Measurements from ENCODE around the gene SDK1.

The SDK1 gene

DNA sequence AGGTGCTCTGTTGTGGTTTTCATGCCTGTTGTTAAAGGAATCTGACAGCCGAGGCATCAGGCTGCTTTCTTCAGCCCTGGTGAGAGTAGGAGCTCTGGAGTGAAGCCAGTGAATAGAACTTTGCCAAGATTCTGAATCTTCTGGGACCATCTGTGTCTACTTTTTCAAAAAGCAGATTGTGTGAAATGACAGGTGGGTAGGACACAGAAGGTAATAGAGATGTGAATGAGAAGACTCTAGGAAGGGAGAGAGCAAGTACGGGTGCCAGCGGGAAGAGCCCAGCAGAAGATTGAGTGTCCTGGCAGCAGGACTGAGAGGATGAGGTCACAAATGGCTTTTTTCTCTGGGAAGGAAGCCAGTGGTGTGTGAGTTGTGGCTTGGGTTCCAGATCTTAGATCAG lies 429.2 kb downstream of the SDK1 start:
- H3K4me3 ChIP-seq (ENCODE audit: low read length) = no peak overlapping the region
- TF ChIP-seq, protein P1, sequence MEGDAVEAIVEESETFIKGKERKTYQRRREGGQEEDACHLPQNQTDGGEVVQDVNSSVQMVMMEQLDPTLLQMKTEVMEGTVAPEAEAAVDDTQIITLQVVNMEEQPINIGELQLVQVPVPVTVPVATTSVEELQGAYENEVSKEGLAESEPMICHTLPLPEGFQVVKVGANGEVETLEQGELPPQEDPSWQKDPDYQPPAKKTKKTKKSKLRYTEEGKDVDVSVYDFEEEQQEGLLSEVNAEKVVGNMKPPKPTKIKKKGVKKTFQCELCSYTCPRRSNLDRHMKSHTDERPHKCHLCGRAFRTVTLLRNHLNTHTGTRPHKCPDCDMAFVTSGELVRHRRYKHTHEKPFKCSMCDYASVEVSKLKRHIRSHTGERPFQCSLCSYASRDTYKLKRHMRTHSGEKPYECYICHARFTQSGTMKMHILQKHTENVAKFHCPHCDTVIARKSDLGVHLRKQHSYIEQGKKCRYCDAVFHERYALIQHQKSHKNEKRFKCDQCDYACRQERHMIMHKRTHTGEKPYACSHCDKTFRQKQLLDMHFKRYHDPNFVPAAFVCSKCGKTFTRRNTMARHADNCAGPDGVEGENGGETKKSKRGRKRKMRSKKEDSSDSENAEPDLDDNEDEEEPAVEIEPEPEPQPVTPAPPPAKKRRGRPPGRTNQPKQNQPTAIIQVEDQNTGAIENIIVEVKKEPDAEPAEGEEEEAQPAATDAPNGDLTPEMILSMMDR (IDR thresholded peaks at IDR 0.05; ENCODE audit: insufficient read depth, low read depth, low read length, missing control alignments) = no peak
- DNase-seq (ENCODE audit: low read depth) = no peak

DNA sequence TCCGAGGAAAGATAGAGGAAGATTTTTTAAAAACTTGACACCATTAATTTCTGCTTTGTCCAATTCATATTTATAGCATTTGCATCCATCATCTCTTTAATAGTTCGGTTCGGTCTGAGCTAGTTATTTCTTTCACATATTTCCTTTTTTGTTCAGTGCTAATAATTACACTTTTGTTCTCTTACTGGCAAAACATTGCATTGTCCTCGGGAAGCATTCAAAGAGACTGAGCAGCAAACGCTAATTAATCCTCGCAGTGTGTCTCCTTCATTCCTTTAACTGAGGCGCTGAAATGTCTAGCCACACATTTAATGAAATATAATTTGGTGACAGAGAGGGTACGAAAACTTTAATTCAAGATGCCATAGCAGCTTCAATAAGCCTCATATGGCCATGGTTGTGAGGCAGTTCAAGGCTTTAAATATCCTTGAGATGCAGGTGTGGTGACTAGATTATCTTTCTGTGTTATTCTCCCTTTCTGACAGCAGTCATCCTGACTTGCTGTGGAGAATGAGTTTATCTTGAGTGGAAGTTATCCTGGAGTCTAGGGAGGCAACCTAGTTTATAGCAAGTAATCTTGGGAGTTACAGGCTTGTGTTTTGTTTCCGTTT lies 431.4 kb downstream of the SDK1 start:
- no peak overlapping the region for H3K4me3 ChIP-seq (ENCODE audit: low read length)
- TF ChIP-seq, protein P1 (IDR thresholded peaks at IDR 0.05; ENCODE audit: insufficient read depth, low read depth, low read length, missing control alignments) = no peak
- DNase-seq (ENCODE audit: low read depth) = no peak

DNA sequence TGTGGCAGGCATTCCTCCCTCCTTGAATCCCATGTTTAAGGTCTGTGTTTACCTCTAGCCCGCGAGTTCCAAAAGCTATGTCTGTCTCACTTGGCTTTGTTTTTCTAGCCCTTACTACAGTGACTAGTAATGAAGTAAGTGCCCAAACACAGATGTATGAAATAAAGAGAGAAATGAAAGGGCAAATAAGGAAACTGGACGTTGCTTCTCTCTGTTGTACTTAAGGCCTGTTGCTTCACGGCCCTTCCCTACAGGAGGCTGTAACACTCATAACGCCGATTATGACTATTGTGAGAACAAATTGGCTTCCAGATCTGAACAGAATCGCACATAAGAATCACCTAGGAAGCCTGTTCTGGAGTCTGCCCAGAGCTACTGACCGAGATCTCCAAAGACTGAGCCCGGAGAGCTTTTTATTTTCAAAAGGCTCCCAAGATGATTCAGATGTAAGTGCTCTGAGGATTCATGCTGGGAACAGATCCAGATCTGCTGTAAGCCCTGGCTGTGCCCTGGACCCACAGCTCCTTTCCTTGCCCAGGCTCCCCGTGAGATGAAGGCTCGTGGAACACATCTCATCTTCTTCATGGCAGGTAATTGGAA lies 432.6 kb downstream of the SDK1 start:
- TF ChIP-seq, protein P1 (IDR thresholded peaks at IDR 0.05; ENCODE audit: insufficient read depth, low read depth, low read length, missing control alignments) = no peak
- DNase-seq (ENCODE audit: low read depth) = no peak
- H3K4me3 ChIP-seq (ENCODE audit: low read length) = no peak overlapping the region

DNA sequence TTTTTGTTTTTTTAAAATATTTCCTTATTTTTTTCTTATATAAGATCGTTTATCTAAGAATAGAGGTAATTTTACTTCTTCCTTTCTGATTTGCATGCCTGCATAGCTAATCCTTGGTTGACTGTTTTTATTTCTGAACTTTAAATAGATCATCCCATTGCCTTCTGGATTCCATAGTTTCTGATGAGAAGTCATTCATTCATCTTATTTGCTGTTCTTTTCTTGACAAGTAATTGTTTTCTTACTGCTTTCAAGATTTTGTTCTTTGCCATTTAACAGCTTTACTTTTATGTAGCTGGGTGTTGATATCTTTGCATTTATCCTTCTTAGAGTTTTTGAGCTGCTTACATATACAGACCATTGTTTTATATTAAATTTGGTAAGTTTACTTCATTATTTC lies 437.9 kb downstream of the SDK1 start:
- no peak for DNase-seq (ENCODE audit: low read depth)
- TF ChIP-seq, protein P1 (IDR thresholded peaks at IDR 0.05; ENCODE audit: insufficient read depth, low read depth, low read length, missing control alignments) = no peak
- H3K4me3 ChIP-seq (ENCODE audit: low read length) = no peak overlapping the region

DNA sequence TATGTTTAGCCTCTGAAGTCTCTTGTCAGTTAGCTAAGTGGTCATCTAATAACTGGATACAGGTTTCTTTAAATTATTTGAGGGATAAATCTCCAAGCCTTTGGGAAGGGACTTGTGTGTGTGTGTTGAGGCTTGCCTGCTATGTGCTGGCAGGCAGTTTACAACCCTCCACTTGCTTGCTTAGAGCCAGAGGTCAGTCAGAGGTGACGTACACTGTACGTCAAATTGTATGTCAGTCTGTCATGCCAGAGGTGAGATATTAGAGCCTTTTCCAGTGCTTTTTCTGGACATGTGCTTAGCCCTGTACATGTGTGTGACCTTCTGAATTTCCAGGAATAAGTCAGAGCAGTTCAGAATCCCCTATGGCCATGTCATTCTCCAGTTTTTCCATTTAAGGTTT lies 438.9 kb downstream of the SDK1 start:
- H3K4me3 ChIP-seq (ENCODE audit: low read length) = no peak overlapping the region
- TF ChIP-seq, protein P1 (IDR thresholded peaks at IDR 0.05; ENCODE audit: insufficient read depth, low read depth, low read length, missing control alignments) = no peak
- DNase-seq (ENCODE audit: low read depth) = no peak

DNA sequence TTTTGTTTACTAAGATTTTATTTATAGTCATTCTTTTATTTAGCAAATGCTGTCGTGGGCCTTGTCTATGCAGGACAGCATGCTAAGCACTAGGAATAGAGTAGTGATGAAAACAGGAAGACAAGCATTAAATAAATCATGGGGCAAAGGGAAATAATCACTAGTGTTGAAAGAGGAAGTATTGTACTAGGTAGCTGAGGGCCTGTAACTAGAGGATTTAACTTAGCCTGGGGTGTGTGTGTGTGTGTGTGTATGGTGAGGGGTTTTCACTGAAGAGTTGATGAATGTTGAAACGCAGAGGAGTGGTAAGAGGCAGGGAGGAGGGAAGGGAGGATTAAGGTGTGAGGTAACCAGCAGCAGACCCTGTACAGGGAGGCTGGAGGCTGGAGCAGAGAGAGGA lies 446.4 kb downstream of the SDK1 start:
- no peak for DNase-seq (ENCODE audit: low read depth)
- H3K4me3 ChIP-seq (ENCODE audit: low read length) = no peak overlapping the region
- TF ChIP-seq, protein P1 (IDR thresholded peaks at IDR 0.05; ENCODE audit: insufficient read depth, low read depth, low read length, missing control alignments) = no peak

DNA sequence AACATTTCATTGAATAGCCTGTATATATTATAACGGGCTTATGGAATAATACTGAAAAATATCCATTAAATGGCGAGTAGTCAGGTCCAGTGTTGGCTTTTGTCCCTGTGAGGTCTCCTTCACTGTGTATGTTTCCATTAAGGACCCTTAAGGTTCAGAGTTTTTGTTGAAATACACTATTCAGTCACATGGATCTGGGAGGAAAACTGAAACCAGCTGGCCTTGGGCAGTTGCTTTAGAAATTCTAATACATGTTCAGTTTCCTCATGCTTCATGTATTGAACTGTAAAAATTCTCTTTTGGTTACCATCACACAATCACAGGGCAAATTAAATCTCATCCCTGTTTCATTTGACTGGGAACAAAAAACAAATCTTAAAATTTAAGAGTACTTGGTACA lies 447.3 kb downstream of the SDK1 start:
- no peak overlapping the region for H3K4me3 ChIP-seq (ENCODE audit: low read length)
- TF ChIP-seq, protein P1 (IDR thresholded peaks at IDR 0.05; ENCODE audit: insufficient read depth, low read depth, low read length, missing control alignments) = no peak
- DNase-seq (ENCODE audit: low read depth) = no peak
